Endothelial cell of umbilical vein (primary cell): ENCODE data around the gene ABLIM2.

Experiments
- EZH2 ChIP-seq: IDR thresholded peaks from 2 replicates; pipeline ENCODE4 v1.6.1; 2012; ENCODE audit warnings: borderline replicate concordance, low read depth, mild to moderate bottlenecking, moderate library complexity, low read length, inconsistent platforms; ENCODE audit not compliant: severe bottlenecking
- POLR2A ChIP-seq: IDR thresholded peaks from 2 replicates; pipeline ENCODE4 v1.6.1; 2012; ENCODE audit warnings: low read depth, mild to moderate bottlenecking, control low read depth, low read length
- TF ChIP-seq, protein P1 (sequence below), 2 donors: IDR thresholded peaks; 1 replicate in 1 of 2; 2 replicates in 1 of 2; pipeline ENCODE4 v1.5.1; 2011; ENCODE audit warnings: low read length in 2 of 2, mild to moderate bottlenecking in 2 of 2, moderate library complexity in 2 of 2, control low read depth in 1 of 2, inconsistent platforms in 1 of 2, low read depth in 1 of 2; ENCODE audit not compliant: insufficient read depth in 1 of 2; ENCODE audit errors: extremely low read depth in 1 of 2

GRCh38 chr4:8117278-8117682, 41.3 kb downstream of the ABLIM2 start:
- TF ChIP-seq POLR2A (no peak), EZH2 (no peak)
- TF ChIP-seq, protein P1, sequence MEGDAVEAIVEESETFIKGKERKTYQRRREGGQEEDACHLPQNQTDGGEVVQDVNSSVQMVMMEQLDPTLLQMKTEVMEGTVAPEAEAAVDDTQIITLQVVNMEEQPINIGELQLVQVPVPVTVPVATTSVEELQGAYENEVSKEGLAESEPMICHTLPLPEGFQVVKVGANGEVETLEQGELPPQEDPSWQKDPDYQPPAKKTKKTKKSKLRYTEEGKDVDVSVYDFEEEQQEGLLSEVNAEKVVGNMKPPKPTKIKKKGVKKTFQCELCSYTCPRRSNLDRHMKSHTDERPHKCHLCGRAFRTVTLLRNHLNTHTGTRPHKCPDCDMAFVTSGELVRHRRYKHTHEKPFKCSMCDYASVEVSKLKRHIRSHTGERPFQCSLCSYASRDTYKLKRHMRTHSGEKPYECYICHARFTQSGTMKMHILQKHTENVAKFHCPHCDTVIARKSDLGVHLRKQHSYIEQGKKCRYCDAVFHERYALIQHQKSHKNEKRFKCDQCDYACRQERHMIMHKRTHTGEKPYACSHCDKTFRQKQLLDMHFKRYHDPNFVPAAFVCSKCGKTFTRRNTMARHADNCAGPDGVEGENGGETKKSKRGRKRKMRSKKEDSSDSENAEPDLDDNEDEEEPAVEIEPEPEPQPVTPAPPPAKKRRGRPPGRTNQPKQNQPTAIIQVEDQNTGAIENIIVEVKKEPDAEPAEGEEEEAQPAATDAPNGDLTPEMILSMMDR (IDR thresholded peaks at IDR 0.05; ENCODE audit: extremely low read depth in 1 of 2, insufficient read depth in 1 of 2, low read depth in 1 of 2, low read length in 2 of 2), result no peak
